ENCODE results near the gene MBNL3.

MBNL3 gene, protein sequence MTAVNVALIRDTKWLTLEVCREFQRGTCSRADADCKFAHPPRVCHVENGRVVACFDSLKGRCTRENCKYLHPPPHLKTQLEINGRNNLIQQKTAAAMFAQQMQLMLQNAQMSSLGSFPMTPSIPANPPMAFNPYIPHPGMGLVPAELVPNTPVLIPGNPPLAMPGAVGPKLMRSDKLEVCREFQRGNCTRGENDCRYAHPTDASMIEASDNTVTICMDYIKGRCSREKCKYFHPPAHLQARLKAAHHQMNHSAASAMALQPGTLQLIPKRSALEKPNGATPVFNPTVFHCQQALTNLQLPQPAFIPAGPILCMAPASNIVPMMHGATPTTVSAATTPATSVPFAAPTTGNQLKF

DNA sequence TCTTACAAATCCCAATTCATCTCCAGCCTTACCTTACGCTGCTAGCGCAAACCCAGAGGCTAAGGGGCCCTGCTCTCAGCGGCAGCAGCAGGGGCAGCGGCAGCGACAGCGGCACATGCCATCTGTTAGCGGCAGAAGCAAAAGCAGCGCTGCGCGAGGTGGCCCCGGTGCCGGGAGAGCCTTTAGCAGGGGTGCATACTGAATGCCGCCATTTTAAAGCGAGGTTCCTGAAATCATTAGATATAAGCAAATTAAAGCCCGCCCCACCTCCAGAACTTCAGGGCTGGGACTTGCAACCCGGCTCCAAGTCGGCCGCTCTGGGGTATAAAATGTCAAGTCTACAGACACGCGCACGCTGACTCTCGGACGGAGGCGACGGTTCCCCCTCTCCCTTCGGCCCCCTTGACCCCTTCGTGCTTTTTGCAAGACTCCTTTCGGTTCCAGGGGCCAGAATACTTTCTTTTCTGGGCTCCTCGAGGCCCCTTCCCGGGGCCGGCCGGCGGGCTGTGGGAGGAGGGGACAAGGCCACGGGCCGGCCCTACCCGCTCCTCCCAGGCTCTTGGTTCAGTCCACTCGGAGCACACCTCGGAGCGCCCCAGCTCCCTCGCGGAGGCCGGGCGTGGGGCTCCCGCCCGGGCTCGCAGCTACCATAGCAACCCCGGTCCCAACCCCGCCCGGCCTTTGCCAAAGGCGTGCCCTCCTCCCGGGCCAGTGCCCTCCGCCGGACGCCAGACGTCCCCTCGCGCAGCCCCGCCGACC lies at the start of gene MBNL3:
MBNL3 (minus strand) TSS at position 220 of the 759 bp plus-strand sequence. CDS start 49,427 bp downstream, outside the sequence.
- DNase-seq: peak; percentile 4

DNA sequence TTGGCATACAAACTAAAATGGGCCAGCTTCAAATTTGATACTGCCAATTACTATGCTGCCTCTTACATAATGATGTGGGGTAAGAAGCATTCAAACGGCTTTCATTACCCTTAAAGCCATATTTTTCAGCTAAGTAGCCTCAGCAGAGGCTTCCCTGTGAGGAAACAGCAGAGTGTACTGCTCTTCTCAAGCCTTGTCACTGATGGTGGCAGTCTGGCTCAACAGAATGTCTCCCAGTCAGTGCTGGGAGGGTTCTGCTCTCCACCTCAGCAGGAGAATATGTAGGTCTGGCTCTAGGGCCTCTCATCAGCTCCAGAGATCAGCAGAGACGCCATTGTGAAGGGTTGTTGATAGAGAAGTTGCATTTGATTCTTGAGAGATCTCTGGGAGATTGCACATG lies 44.6 kb upstream of the MBNL3 start:
- DNase-seq: no peak

DNA sequence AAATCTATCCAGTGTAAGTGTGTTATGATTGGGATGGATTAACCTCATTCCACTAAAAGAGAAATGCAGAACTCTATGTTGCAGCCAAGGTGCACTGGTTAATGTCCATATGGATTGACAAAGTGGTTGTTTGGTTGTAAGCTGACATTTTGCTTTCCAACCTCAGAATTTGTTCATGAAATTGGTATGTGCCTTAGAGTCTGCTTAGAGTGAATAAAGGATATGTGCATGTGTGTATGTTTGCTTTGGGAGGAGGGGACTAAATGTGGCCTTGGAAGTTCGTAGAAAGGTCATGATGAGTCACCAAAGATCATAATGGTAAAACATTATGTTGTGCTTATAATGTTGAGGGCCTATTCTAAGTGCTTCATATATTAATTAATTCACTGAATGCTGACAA lies 44.1 kb upstream of the MBNL3 start:
- DNase-seq: no peak

- no peak for DNase-seq
These were observed 43.3 kb upstream of the MBNL3 start for GRCh38 chrX:132532097-132532496.

DNA sequence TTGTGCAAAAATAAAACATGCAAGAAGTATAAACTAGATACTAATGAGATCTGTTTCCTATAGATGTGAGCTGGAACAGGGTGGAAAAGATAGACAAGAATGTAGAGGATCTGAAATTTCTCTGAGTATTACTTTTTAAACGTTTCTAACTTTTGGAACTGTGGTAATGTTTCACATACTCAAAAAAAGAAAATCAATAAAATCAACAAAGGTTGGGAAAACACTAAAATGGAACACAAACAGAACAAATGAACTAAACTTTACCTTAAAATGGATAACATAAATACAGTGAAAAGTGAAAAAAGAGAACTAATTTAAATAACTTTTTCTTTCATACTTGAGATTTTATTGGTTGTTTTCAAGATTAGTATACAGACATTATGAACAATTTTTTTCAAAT lies 32.0 kb upstream of the MBNL3 start:
- no peak for DNase-seq

DNA sequence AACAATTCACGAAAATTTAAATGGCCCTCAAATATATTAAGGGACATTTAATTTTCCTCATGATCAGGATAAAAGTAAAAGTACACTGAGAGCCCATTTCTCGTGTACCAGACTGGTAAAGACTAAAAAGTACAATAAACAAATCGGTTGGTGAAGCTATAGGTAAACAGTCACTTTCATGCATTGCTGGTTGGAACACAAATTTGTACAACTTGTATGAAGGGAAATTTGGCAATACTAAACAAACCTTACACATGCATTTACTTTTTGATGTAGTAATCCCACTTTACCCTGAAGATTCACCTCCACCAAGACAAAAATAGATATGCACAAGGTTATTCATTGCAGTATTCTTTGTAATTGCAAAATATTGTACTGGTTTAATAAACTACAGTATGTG lies 31.4 kb upstream of the MBNL3 start:
- no peak for DNase-seq

- no peak for DNase-seq
These were observed 29.6 kb upstream of the MBNL3 start for GRCh38 chrX:132518401-132518800.

GRCh38 chrX:132508834-132509233 lies 20.0 kb upstream of the MBNL3 start:
- no peak for DNase-seq

DNA sequence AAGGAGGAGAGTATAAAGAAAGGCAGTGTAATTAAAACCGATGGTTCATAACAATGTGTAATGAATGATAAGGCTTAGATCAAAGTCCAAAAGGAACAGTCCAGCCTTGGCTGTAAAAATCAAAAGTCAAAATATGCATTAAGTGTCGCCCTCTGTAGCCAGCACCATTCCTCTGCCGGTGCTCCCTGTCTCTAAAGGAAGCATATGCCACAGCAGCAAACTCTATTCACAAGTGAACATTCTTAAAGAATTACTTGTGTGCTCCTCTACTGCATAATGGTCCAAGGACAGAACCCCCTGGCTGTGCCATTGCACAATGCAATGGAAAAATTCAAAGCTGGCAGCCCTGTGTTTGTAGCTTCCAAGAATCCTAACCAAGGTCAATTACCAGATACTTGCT lies 16.3 kb upstream of the MBNL3 start:
- DNase-seq: no peak

DNA sequence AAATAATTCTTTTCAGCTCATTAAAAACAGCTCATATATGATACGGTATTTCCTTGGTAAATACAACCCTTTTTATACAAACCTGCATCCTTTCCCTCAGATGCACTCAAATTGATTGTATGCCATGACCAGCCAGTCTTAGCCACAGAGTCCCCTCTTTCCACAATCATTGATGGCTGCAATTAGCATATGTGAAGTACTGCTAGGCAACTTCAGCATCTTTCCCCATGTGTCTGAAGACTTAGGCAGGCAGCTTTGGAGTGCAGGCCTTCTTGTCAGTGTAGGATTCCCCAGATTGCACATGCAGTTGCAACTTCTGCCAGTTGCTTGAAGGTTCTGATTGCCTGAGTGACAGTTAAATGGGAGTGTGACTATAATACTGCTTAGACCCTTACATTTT lies 15.6 kb upstream of the MBNL3 start:
- no peak for DNase-seq

- DNase-seq: no peak
These were observed 12.8 kb upstream of the MBNL3 start for GRCh38 chrX:132501606-132502005.

DNA sequence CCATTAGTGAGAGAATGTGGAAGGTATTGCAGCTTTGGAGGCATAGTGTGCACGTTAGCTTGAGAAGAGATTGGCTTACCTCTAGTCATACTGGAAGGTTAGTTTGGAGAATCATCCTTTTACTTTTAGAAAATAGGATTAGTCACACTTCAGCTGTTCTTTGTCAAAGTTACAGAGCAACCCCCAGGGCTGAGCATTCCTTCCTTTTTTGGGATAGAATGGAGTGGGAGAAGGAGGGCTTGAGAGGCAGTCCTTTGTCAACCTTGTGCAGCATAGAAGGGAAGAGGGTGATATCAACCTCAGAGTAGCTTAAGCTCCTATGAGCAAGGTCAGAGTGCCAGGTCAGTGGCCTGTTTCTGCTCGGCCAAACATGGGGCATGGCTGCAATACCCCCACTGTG lies 8.6 kb upstream of the MBNL3 start:
- no peak for DNase-seq

DNA sequence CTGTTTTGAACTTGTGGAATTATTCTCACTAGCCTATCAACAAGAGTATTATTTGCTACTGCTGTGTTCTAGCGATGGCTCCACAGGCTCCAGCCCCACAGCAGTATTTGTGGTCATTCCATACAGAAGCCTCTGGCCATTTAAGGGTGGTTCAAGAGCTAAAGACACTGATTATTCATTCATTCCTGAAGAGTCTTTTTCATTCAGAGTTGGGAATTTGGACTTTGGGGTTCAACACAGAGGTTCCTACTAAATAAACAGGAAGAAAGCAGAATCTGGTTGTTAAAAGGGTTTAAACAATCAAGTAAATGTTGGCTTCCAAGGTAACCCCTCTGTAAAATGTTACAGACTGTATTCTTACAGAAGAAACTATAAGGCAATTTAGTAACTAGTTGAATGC lies 4.3 kb upstream of the MBNL3 start:
- DNase-seq: no peak

DNA sequence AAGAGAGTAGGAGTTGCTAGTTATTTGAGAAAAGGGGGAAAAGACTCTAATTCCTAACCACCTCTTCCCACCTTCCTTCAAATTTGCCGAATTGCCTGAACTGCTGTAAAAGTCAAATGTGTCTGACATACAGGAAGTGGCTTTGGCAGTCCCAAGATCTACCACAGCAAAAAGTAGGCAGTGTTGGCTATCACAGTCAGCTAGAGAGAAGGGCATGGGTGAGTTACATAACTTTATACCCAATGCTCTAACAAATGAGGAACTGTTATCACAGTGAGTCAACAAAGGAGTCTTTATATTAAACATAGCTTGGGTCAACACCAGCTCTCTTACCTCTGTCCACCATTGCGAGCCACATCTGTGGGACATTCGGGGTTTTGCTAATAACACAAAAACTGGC lies 2.4 kb upstream of the MBNL3 start:
- DNase-seq: peak; percentile 41

- no peak for DNase-seq
These were observed 961 bp upstream of the MBNL3 start for GRCh38 chrX:132489578-132490419.

DNA sequence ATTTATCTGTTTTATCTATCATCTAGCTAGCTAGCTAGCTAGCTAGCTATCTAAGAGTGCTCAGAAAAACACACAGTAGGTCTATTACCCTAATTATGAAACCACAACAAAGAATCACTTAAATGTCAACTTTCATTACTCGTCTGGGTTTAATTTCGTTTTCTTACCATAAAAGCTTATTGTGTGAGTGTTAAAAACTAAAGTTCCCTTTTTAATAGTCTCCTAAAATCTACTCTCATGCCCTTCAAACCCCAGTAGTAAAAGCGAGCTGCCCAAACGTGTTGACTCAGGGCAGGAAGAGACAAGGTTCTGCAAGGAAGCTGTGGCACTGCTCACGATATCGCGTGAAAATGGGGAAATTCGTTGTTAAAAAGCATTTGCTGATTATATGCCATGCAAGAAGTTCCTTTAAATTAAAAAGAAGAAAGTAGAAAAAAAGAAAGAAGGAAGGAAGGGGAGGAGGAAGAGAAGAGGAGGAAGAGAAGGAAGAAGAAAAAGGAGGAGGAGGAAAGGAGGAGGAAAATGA lies 595 bp downstream of the MBNL3 start:
- no peak for DNase-seq

DNA sequence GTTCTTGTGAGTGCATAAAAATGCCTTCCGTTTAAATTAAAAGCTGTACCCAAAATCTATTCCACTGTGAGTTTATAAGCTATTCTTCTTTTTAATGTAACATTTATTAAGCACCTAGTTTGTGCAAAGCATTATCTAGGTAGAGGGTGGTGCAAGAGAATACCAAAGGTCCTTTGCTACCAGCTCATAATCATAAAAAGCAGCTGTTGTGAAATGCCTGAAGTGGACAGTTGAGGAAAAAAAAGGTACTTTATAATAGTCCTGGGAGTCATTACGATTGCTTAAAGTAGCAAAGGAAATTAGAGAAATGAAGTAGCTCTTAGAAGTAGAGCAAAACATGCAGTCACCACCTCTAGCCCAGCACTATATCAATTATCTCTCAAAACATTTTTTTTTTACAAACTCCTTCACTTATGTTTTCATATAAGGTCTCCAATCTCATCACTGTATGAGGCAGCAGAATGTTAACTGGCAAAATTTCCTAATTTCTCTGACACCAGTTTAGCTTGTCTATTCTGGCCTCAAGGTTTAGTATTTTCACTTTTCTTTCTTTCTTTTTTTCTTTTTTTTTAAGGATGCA lies 2.1 kb downstream of the MBNL3 start:
- no peak for DNase-seq

DNA sequence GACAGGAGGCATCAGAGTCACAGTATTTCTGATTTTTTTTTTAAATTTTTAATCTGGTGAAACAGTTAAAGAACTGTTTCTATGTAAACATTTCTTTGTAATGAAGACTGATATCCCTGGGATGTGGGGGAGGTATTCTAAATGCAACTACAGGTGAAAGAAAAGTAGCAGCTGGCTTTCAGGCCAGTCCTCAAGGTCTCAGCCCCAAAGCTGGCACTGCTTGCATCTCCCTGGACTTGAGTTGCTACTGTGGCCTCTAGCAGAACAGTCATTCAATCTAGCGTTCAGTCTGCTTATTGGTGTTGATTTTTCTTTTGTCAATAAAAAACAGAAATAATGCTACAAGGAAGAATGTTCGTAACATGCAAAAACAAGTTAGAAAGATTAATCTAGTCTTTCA lies 4.9 kb downstream of the MBNL3 start:
- DNase-seq: no peak

- no peak for DNase-seq
These were observed 5.3 kb downstream of the MBNL3 start for GRCh38 chrX:132483488-132483887.

GRCh38 chrX:132482632-132483031 lies 6.2 kb downstream of the MBNL3 start:
- DNase-seq: no peak

GRCh38 chrX:132481449-132481848 lies 7.4 kb downstream of the MBNL3 start:
- no peak for DNase-seq

DNA sequence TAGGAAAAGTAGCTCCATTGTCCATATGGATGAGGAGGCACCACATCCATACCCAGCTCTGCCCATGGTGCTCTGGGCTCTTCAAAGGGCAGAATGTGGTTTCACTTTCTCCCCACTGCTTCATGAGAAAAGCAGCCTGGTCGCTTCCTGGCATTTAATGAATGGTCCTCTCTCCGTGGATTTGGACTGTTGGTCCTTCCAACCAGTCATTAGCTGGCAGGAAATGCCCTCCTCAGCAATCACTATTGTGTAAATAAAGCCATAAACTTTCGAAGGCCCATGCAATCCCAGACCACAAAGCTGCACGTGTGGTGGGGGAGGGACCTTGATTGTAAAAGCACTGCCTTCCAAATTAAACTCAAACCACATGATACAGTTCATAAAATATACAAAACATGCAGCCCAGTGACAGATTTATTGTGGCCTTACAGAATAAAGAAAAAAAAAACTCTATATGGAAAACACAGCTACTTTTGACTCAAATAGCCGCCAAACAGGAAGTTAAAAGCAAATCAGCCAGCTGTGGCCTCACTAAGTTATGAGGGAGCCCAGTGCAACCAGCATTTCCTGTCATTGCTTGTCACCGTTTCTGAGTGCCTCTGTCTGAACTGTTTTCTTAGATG lies 8.1 kb downstream of the MBNL3 start:
- DNase-seq: no peak
